K562 (cell line): ENCODE results near the gene COQ4. TPM values are rescaled to one million over a fixed set of nuclear protein-coding genes. Genes with fewer than 3 reads are reported as not detected.

ENCODE experiments used
- ATF4 ChIP-seq: fragments of 450-650 bp; formaldehyde crosslinking; IDR thresholded peaks from 2 replicates; pipeline ENCODE4 v1.4.0; 2022; ENCODE audit warnings: mild to moderate bottlenecking, moderate library complexity
- KLF13 ChIP-seq: fragments of 450-650 bp; IDR thresholded peaks from 2 replicates; pipeline ENCODE4 v1.6.1; 2016; ENCODE audit warnings: missing genetic modification characterization, low read depth, mild to moderate bottlenecking, missing compliant biosample characterization, moderate library complexity, borderline replicate concordance
- NFATC3 ChIP-seq: fragments of 450-650 bp; IDR thresholded peaks from 2 replicates; pipeline ENCODE4 v1.6.1; 2017; ENCODE audit warnings: mild to moderate bottlenecking
- NRF1 ChIP-seq, 2 experiments: fragments of 450-650 bp; IDR thresholded peaks in 1 of 2; conservative IDR thresholded peaks in 1 of 2; 2 replicates each; pipeline ENCODE4 v1.6.1; 2014; ENCODE audit warnings: mild to moderate bottlenecking in 2 of 2
- POLR3A ChIP-seq: IDR thresholded peaks from 2 replicates; pipeline ENCODE4 v1.6.1; 2011; ENCODE audit warnings: borderline replicate concordance, mild to moderate bottlenecking, moderate library complexity; ENCODE audit not compliant: insufficient read length, insufficient read depth; ENCODE audit errors: extremely low read depth
- RREB1 ChIP-seq: fragments of 250-450 bp; sonication (Bioruptor Pico); IDR thresholded peaks from 2 replicates; pipeline ENCODE4 v1.4.0; 2020
- U2AF2 ChIP-seq: fragments of 200-400 bp; formaldehyde crosslinking; optimal IDR thresholded peaks from 2 replicates; pipeline ENCODE3; 2017; ENCODE audit warnings: low read depth, mild to moderate bottlenecking, low read length
- ZNF134 ChIP-seq: fragments of 250-450 bp; sonication (Bioruptor Pico); conservative IDR thresholded peaks from 2 replicates; pipeline ENCODE4 v1.4.0; 2020
- ZNF395 ChIP-seq: fragments of 200-800 bp; sonication (Bioruptor generic); IDR thresholded peaks from 2 replicates; pipeline ENCODE4 v1.6.1; 2017; ENCODE audit warnings: missing genetic modification characterization, missing compliant biosample characterization
- ZNF511 ChIP-seq: sonication (generic); formaldehyde crosslinking; IDR thresholded peaks from 2 replicates; pipeline ENCODE4 v1.8.0; 2022; ENCODE audit warnings: mild to moderate bottlenecking, missing genetic modification reagents
- ZNF696 ChIP-seq: fragments of 250-450 bp; sonication (Bioruptor Pico); conservative IDR thresholded peaks from 2 replicates; pipeline ENCODE4 v1.4.0; 2020; ENCODE audit warnings: mild to moderate bottlenecking, moderate library complexity
- polyA plus RNA-seq, 8 experiments: library from polyadenylated mRNA; depleted of rRNA in 4 of 8; stranded (reverse) in 5 of 8; unstranded in 3 of 8; fragments of >200 nt; fragmentation: Nextera tagmentation in 2 of 8; fragmentation: Illumina TruSeq in 1 of 8; extraction: Ambion mirVana in 2 of 8; extraction: Trizol in 1 of 8; gene quantifications; 2 replicates each; pipeline versions ENCODE4 v1.2.1 to v1.2.3, GENCODE V29; 2011 to 2014; ENCODE audit warnings: inconsistent platforms in 1 of 8, missing spikeins in 1 of 8
- total RNA-seq, 7 experiments: library from RNA; depleted of rRNA in 6 of 7; stranded (reverse); fragments of >200 nt in 6 of 7; fragmentation: Illumina TruSeq in 2 of 7; extraction: Trizol in 2 of 7; gene quantifications; 2 replicates each; pipeline versions ENCODE4 v1.2.1 to v1.2.3, GENCODE V29; 2011 to 2021; ENCODE audit warnings: low replicate concordance in 1 of 7
- TF ChIP-seq, protein P1 (sequence below), 2 experiments: fragments of 150-350 bp in 1 of 2; IDR thresholded peaks; 2 replicates each; pipeline ENCODE4 v1.6.1; 2012 to 2016; ENCODE audit warnings: low read depth in 2 of 2, low read length in 2 of 2, mild to moderate bottlenecking in 1 of 2, moderate library complexity in 1 of 2

Gene COQ4
- total and polyA plus RNA-seq, 9 of the 15 experiments (the other 6 are each of a cell fraction or from before 2014, with no cell fraction given) = 9.1 to 135 (median 67.2) TPM

GRCh38 chr9:128275198-128276007 is 47.2 kb upstream of the COQ4 start, which contains the start of gene GOLGA2 (continued):
- TF ChIP-seq, protein P1, sequence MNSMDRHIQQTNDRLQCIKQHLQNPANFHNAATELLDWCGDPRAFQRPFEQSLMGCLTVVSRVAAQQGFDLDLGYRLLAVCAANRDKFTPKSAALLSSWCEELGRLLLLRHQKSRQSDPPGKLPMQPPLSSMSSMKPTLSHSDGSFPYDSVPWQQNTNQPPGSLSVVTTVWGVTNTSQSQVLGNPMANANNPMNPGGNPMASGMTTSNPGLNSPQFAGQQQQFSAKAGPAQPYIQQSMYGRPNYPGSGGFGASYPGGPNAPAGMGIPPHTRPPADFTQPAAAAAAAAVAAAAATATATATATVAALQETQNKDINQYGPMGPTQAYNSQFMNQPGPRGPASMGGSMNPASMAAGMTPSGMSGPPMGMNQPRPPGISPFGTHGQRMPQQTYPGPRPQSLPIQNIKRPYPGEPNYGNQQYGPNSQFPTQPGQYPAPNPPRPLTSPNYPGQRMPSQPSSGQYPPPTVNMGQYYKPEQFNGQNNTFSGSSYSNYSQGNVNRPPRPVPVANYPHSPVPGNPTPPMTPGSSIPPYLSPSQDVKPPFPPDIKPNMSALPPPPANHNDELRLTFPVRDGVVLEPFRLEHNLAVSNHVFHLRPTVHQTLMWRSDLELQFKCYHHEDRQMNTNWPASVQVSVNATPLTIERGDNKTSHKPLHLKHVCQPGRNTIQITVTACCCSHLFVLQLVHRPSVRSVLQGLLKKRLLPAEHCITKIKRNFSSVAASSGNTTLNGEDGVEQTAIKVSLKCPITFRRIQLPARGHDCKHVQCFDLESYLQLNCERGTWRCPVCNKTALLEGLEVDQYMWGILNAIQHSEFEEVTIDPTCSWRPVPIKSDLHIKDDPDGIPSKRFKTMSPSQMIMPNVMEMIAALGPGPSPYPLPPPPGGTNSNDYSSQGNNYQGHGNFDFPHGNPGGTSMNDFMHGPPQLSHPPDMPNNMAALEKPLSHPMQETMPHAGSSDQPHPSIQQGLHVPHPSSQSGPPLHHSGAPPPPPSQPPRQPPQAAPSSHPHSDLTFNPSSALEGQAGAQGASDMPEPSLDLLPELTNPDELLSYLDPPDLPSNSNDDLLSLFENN (IDR thresholded peaks at IDR 0.05; ENCODE audit: low read depth in 2 of 2, low read length in 2 of 2) = no peak; a peak in 1 of 4 replicates
- TF ChIP-seq POLR3A (no peak), NFATC3 (no peak), ZNF511 (CRISPR knock-in tag) (no peak), NRF1 (conservative IDR thresholded peaks at IDR 0.05 in 1 of 2, IDR thresholded peaks at IDR 0.05 in 1 of 2) (no peak), ZNF134 (CRISPR knock-in tag) (no peak), ZNF395 (no peak), RREB1 (CRISPR knock-in tag) (0 out of 2 replicates have a peak, but pooled peaks have one; percentile 58), KLF13 (tag) (no peak), U2AF2 (no peak), ATF4 (0 out of 2 replicates have a peak, but pooled peaks have one; percentile 22), ZNF696 (CRISPR knock-in tag) (no peak)
